ENCODE data around the gene ADAMTS15.

The ADAMTS15 gene

GRCh38 chr11:130485983-130486382 is 37.5 kb downstream of the ADAMTS15 start:
- DNase-seq, result no peak

DNA sequence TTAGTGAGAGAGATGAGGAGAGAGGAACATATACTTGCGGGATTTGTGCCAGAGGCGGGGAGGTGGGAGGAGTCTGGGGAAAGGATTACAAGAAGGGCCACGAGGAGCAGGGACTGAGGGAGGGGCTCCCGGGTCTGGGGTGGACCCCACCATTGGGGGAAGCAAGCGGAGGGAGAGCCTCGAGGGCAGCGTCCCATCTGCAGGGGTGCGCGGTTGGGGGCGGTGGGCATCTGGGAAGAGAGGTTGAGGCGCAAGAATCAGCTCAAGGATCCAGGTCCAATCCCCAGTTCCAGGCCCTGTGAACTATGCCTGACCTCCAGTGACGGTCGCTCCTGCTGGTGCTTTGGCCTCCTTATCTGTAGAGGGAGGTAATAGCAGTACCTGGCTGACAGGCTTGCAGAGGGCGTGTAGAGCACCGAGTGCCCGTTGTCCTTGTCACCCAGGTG is 38.0 kb downstream of the ADAMTS15 start:
- no peak for DNase-seq

DNA sequence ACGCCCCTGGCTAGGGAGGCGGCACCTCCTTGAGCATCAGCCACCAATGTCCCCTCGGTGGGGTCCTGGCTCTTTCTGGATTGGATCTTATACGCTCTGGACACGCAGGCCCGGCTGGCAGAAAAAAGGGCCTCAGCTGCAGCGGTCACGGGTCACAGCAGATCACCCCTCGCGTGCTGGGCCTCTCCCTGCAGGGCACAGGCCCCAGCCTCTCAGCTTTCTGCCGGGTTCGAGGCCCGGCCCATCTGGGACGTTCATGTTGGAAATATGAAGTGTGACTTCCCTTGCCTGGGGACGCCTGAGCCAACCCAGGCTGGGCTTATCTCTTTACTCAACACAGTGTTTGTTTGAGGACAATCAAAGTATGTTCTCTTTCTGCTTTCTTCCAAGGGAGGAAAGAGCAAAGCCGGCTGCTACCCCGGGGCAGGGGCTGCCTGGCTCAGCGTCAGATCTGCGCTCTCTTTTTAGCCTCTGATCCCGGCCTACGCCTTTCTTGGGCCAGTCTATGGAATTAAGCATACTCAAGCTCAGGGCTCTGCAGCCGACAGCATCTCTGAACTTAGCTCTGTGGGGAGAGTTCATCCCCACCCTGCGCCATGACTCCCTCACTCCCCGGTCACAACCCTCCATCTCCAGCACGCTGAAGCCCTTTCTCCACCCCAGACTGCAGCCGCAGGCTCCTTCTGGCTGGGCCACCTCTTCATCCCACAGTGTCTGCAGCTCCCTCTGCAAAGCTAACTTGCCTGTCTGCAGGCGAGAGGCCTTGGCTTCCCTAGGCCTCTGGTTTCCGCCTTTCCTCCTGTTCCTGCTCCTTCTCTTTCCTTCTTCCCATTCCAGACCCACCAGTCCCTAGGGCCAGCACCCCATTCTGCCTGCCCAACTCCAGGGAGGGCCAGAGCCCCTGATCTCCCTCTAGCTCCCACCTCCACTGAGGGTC is 38.8 kb downstream of the ADAMTS15 start:
- no peak for DNase-seq

DNA sequence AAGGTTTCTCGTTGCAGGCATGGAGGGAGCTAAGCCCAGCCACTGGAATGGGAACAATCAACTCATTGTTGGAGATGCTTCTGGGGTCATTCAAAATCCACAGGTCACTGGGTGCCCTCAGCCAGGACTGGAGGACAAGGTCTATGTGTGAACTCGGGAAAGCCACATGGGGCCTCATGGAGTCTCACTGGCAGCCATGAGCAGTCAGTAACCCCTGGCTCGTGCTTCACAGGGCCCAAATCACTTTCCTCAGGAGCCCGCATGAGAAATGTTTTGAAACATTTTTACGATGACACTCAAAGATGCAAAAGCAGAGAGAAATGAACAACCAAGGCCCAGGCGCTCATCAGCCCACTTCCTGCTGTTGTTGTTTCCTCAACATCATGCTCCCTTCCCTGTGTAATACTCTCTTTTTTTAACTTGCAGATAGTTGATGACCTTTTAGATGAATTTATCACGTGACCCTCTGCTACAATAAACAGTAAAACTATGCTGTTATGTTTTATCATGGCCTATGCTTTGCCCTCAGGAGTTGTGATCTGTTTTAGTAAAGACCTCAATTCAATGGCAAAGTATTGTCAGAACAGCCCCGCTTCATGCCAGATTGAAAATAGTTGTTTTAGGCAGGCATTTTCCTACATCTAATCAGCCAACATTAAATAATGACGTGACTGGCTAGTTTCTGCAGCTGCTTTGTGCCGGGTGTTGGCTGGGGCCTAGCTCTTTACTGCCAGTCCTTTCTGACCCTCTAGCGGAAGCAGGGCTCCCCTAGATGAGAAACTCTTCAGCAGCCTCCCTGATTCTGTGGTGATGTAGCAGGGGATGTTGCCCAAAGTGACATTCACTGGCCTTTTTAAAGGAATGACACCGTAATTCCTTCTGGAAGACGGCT is 39.7 kb downstream of the ADAMTS15 start:
- DNase-seq, result no peak

- no peak for DNase-seq
Observed at GRCh38 chr11:130488848-130489584, 40.6 kb downstream of the ADAMTS15 start.

GRCh38 chr11:130489716-130490115 is 41.3 kb downstream of the ADAMTS15 start:
- DNase-seq, result no peak

DNA sequence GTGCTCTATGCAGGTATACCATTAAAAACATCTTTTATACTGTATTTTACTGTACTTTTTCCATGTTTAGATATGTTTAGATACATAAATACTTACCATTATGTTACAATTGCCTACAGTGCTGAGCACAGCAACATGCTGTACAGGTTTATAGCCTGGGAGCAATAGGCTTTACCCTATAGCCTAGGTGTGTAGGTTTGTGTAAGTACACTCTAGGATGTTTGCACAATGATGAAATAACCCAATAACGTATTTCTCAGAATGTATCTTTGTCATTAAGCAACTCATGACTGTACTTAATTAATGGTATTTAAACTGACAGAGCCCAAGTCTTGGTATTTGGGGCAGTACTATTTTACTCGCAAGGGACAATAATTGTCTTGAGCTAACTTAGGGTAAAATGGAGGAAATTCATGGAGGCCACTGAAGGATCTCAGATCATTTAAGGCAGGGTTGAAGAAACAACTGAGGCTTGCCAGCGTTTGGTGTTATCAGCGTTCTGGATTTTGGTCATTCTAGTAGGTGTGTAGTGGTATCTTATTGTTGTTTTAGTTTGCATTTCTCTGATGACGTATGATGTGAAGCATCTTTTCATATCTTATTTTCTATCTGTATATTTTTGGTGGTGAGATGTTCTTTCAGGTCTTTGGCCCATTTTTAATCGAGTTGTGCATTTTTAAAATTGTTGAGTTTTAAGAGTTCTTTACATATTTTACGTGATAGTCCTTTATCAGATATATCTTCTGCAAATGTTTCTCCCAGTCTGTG is 42.4 kb downstream of the ADAMTS15 start:
- no peak for DNase-seq

DNA sequence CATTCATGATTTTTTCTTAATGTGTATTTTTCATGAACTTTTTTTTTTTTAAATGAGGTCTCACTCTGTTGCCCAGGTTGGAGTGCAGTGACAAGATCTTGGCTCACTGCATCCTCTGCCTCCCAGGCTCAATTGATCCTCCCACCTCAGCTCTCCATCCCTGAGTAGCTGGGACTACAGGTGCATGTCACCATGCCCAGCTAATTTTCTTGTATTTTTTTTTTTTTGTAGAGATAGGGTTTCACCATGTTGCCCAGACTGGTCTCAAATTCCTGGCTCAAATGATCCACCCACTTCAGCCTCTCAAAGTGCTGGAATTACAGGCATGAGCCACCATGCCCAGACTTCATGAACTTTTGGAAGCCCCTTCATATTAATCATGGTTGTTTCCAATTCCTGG is 49.7 kb downstream of the ADAMTS15 start:
- DNase-seq, result no peak

GRCh38 chr11:130499828-130500227 is 51.4 kb downstream of the ADAMTS15 start:
- DNase-seq, result no peak

DNA sequence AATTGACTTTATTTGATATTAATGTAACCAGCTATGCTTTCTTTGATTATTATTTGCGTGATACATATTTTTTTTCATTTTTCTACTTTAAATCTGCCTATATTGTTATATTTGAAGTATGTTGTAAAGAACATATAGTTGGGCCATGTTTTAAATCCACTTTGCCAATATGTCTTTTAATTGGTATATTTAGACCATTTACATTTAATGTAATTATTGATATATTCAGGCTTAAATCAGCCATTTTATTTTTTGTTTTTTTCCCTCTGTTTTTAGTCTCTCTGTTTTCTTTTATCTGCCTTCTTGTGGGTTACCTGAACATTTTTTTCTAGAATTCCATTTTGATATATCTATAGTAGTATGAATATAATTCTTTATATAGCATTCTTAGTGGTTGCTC is 55.9 kb downstream of the ADAMTS15 start:
- no peak for DNase-seq

GRCh38 chr11:130508913-130509312 is 60.5 kb downstream of the ADAMTS15 start:
- no peak for DNase-seq

DNA sequence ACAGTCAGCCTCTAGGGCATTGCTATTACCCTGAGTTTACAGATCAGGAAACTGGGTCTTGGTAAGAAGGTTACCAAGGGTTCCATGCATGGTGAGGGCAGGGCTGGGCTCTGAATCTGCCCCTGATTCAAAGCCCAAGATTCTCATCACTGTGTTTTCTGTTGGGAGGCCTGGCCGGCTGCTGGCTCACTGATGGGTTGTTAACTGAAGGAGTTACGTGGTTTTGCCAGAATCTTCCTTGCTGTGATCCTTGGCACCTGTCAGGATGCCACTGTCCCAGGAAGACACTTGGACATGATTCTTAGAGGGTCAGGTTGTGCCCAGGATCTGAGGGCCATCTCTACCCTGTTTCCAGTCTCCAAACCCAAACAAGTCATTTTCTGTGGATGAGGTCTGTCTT is 61.5 kb downstream of the ADAMTS15 start:
- no peak for DNase-seq

- DNase-seq, result no peak
Observed at GRCh38 chr11:130510407-130511006, 62.1 kb downstream of the ADAMTS15 start.

- no peak for DNase-seq
Observed at GRCh38 chr11:130511765-130512164, 63.3 kb downstream of the ADAMTS15 start.

DNA sequence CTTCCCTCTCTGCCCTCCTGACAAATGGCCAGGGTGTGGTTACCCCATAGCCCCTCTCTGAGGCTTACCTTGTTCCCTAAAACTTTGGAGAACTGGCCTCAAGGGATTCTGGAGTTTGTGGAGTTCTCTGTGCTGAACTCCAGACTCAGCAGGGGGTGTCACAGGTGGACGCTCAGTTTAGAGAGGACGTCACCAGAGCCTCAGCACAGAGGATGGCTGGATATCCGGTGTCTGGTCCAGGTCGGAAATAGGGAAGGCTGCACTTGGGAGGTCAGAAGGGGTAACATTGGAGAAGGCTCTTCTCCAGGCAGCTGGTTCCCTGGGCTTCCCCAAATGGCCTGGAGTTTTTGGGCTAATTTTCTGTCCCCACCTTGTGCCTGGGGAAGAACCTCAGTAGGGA is 64.2 kb downstream of the ADAMTS15 start:
- DNase-seq, result no peak

- no peak for DNase-seq
Observed at GRCh38 chr11:130513132-130513531, 64.7 kb downstream of the ADAMTS15 start.

DNA sequence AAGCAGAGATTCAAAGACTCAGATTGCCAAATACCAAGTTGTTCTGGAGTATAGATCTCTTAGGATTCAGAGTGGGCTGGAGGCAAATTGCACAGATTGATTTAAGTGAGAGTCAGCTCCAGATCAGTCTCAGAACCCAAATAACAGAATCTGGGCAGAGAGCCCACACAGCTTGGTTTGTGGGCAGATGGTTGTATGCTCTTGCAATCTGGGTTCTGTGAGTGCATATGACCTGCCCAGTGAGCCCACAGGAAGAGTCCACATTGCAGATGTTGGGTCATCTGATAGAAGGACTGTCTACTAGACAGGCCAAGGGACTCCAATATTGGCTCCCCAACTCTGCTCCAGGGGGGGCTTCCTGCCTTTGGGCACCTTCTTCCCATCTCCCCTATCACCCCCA is 65.9 kb downstream of the ADAMTS15 start:
- no peak for DNase-seq

DNA sequence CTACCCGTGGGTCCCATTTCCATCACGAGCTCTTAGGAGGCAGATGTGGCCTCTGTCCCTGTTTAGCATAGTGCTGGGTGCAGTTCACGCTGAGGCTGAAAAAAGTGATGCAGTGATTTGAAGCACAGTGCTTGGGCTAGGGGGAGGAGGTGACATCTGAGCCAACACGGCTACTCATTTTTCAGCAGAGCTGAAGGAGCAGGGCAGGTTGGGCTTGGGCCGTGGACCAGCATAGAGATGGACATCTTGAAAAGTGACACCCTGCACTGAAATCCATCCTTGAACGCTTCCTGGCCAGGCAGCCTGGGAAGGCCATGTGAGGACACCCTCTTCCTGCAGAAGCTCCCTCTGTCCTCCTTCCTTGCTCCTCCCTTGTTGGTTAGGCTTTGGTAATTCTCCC is 66.4 kb downstream of the ADAMTS15 start:
- no peak for DNase-seq

DNA sequence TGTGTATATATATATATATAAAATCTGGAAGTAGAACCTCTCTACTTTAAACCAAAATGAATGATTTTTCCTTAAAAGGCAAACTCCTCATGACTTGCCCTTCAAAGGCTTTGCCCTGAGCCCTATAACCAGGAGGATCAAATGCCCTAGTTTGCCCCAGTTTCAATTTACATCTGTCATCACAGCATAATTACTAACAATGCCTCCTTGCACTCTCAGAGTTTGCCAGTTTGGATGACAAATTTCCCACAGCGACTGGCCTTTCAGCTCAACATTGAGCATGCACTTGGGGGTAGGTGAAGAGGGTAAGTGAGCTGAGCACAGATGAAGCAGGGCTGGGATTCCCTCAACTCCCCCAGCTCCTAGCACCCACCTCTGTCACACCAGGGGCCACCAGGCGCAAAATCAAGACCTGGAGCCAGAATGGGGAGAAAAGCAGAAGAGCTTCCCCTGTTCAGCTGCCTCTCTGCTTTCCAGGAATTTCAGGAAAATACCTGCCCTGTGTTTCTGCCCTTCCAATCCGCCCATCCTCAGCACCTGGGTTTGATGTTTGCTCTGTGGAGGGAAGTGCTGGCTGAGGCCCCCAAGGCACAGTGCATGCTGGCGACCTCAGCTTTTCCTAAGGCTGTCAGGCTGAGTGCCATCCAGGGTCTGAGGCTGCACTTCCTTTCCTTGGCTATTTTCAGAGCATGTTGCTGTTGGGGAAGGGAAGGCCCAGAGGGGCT is 67.5 kb downstream of the ADAMTS15 start:
- DNase-seq, result no peak

DNA sequence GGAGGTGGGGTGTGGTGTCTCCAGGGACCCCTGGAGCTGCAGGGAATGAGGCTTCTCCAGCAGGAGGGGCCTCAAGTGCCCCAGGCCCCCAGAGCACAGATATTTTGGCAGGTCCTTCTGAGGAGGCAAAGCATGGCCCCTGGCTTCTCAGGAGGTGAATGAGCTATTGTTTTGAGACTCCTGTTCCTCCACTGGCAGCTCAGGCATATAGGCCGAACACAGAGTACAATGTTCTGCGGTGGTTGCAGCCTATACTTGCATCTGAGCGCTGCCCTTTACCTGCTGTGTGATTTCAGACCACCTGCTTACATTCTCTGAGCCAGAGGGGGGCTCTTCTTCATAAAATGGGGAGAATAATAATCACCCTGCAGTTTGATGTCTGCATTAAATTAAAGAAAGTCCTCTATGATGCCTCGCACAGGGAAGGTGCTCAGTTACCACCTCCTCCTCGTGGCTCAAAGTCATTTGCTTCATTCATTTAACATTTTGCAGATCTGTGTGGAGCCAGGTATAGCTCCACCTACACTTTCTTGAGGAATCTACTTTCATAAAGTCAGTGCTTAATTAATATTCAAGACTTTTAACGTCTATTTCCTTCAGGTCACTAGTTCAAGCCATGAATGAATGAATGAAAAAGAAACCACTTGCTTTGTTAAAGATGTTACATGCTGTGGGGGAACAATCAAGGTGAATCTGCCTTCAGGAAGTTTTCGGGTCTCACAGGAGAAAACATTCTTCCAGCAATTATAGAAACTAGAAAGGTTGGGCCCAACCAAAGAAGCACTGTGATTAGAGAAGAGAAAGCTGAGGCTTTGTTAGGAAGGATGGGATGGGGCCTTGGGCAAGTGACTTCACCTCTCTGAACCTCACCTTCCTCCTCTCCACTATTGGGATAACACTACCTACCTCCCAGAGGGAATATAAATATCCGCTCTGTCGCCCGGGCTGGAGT is 68.4 kb downstream of the ADAMTS15 start:
- DNase-seq, result no peak
